GM12864 (cell line): Measurements from ENCODE around the gene ENTHD1.

Source experiments
- DNase-seq: peaks from one replicate; pipeline ENCODE4 v3.0.0-alpha.2; 2011; ENCODE audit warnings: low read depth
- H3K4me3 ChIP-seq: 2 replicates; pipeline ENCODE4 v1.5.1; 2011; ENCODE audit warnings: mild to moderate bottlenecking, low read depth, low read length, control low read depth
- CTCF ChIP-seq: IDR thresholded peaks from 2 replicates; pipeline ENCODE4 v1.5.1; 2011; ENCODE audit warnings: low read depth, mild to moderate bottlenecking, moderate library complexity, low read length, control low read depth, inconsistent platforms; ENCODE audit errors: missing control alignments

The ENTHD1 gene

GRCh38 chr22:39893526-39893925, at the start of gene ENTHD1:
TSS of gene ENTHD1 (minus strand) at chr22:39893760. CDS start at chr22:39887748, 6,012 bp downstream.
- no peak for TF ChIP-seq CTCF
- DNase-seq = no peak
- no peak within 1 kb of the TSS for H3K4me3 ChIP-seq

- TF ChIP-seq CTCF = peak; percentile 31
- H3K4me3 ChIP-seq = no peak overlapping the region
- DNase-seq = no peak
Observed at GRCh38 chr22:39943337-39943736, 49.8 kb upstream of the ENTHD1 start.

- TF ChIP-seq CTCF = no peak
- no peak for DNase-seq
- no peak overlapping the region for H3K4me3 ChIP-seq
Observed at GRCh38 chr22:39942439-39943230, 49.1 kb upstream of the ENTHD1 start.

- no peak for DNase-seq
- no peak for TF ChIP-seq CTCF
- no peak overlapping the region for H3K4me3 ChIP-seq
Observed at GRCh38 chr22:39941601-39942000, 48.0 kb upstream of the ENTHD1 start.

GRCh38 chr22:39940757-39941305, 47.3 kb upstream of the ENTHD1 start:
- H3K4me3 ChIP-seq = no peak overlapping the region
- TF ChIP-seq CTCF = peak; percentile 26
- no peak for DNase-seq

GRCh38 chr22:39939830-39940229, 46.3 kb upstream of the ENTHD1 start:
- H3K4me3 ChIP-seq = no peak overlapping the region
- DNase-seq = no peak
- no peak for TF ChIP-seq CTCF
